C4-2B (cell line): ENCODE measurements around the gene DUS2.

Experiments
- H3K27ac ChIP-seq: fragments of 450-650 bp; 2 replicates; pipeline ENCODE4 v1.5.1; 2017
- ZFX ChIP-seq: fragments of 450-650 bp; IDR thresholded peaks from 2 replicates; pipeline ENCODE4 v1.6.1; 2017
- TF ChIP-seq, protein P1 (sequence below): fragments of 450-650 bp; conservative IDR thresholded peaks from 2 replicates; pipeline ENCODE4 v1.5.1; 2017; ENCODE audit warnings: mild to moderate bottlenecking

DUS2 gene

DNA sequence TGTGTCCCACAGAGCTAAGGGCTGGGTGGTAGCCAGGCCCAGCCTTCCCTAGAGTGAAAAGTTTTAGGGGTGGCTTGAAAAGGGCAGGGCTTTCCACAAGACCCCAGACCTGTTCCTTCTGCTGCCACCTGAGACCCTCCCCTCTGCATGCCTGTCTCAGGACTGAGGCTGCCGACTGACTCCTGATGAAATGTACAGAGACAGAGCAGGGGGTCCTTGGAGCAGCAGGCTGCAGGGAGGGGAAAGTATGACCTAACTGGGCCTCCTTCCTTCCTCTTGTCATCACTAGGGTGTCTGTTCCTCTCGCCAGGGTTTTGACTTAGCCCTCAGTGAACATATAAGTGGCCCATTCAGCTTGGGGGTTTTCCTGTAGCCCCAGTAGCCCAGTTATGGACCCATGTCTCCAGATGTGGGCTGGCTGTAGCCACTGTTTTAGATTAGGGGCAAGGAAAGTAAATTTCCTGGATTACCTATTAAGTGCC lies 47.2 kb downstream of the DUS2 start:
- TF ChIP-seq, protein P1, sequence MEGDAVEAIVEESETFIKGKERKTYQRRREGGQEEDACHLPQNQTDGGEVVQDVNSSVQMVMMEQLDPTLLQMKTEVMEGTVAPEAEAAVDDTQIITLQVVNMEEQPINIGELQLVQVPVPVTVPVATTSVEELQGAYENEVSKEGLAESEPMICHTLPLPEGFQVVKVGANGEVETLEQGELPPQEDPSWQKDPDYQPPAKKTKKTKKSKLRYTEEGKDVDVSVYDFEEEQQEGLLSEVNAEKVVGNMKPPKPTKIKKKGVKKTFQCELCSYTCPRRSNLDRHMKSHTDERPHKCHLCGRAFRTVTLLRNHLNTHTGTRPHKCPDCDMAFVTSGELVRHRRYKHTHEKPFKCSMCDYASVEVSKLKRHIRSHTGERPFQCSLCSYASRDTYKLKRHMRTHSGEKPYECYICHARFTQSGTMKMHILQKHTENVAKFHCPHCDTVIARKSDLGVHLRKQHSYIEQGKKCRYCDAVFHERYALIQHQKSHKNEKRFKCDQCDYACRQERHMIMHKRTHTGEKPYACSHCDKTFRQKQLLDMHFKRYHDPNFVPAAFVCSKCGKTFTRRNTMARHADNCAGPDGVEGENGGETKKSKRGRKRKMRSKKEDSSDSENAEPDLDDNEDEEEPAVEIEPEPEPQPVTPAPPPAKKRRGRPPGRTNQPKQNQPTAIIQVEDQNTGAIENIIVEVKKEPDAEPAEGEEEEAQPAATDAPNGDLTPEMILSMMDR: no peak
- TF ChIP-seq ZFX: no peak
- H3K27ac ChIP-seq: no peak overlapping the region

DNA sequence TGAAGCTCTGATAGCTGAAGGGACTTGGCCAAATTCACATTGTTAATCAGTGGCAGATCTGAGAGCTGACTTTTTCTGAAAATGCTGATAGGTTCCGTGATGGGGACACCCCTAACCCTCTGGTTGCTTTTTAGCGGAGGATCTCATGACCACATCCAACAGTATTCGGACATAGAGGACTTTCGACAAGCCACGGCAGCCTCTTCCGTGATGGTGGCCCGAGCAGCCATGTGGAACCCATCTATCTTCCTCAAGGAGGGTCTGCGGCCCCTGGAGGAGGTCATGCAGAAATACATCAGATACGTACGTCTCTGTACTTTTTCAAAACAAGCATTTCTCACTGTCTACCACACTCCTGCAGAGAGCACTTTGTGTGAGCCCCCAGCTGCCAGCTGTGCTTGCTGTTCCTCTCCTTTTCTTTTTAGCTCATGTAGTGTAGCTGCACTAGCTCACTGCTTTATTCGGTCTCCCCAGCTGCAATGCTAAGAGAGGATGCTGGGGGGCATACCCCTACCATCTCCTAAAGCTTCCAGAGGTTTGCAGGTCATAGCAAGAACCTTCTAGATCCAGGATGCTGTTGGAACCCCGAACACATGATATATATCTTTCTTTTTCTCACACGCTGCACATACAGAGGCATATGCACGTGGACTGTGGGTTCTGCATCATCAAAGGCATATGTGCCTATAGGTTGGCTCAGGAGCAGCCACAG lies 47.9 kb downstream of the DUS2 start:
- TF ChIP-seq, protein P1: no peak
- no peak for TF ChIP-seq ZFX
- no peak overlapping the region; the same call in 1 of the 2 replicates for H3K27ac ChIP-seq

DNA sequence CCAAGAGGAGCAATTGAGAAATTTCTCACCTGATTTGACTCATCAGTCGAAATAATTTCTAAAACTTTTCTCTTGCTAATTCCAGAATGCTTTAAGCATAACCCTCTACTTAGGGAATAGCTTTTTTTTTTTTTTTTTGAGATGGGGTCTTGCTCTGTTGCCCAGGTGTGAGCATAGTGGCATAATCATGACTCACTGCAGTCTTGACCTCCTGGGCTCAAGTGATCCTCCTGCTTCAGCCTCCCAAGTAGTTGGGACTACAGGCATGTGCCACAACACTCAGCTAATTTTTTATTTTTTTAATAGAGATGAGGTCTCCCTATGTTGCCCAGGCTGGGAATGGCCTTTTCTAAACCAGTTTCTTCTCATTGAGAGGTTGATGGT lies 48.4 kb downstream of the DUS2 start:
- TF ChIP-seq ZFX: no peak
- TF ChIP-seq, protein P1: no peak

GRCh38 chr16:68072038-68072695 lies 49.1 kb downstream of the DUS2 start:
- peak overlapping the region; percentile 58 for H3K27ac ChIP-seq
- TF ChIP-seq ZFX: no peak
- TF ChIP-seq, protein P1: no peak

More for the DNA sequence above, 48.4 kb downstream of the DUS2 start:
- peak overlapping the region; percentile 58; the same call in 1 of the 2 replicates for H3K27ac ChIP-seq

DNA sequence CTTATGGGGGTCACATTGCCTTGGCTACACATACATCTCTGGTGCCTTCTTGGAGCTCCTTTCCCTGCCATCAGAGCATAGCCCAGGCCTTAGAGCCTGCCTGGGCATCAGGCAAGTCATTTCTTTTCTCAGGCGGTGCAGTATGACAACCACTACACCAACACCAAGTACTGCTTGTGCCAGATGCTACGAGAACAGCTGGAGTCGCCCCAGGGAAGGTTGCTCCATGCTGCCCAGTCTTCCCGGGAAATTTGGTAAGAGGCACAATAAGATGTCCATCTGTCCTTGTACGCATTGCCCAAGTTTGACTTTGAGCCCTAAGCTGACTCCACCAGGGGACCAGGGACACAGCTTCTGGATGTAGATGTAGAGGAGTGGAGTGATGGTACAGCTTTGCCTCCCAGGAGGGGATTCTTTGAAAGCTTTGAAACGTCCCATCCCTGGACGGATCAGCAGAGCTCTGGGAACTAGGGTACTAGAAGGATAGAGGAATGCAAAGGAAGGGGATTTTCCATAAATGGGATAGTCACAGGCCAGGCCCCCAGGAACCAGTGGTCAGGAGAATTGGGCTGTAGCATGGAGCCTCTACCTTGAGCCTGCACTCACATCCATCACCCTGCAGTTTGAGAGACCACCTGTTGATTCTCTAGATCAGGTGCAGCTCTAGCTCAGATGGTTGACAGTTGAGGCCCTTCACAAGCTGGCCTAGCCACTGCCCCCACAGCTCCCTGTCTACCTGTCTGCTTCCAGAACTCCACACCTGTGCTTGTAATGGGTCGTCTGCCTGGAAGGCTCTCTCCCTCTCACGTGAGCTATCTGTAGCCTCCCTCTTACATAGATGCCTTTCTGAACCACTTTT lies 51.0 kb downstream of the DUS2 start:
- no peak overlapping the region for H3K27ac ChIP-seq
- TF ChIP-seq ZFX: no peak

DNA sequence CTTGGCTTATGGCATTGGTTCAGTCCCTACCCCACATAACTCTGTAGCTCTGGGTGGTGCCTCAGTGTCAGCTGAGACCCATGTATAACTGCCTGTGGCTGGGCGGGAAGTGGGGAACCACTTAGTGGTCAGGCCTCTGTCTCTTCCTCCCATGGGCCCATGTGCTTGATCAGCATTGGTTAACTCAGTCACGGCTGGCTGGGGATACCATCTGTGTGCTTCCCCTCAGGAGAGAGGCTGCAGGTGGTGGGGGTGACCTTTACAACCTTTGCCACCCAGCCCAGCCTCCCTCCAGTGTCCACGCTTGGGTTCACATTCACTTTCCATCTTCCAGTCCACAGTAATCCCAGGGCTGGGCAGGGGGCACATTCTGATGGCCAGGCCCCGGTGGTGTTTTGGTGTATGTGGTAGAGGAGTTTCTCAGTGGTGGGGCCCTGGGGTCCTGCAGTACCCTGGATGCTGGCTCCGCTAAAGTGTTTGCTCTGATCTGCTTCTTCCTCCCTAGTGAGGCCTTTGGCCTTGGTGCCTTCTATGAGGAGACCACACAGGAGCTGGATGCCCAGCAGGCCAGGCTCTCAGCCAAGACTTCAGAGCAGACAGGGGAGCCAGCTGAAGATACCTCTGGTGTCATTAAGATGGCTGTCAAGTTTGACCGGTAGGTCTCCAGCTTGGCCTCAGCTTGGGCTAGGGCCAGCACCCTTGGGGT lies 51.9 kb downstream of the DUS2 start:
- H3K27ac ChIP-seq: no peak overlapping the region
- TF ChIP-seq, protein P1: no peak
- no peak for TF ChIP-seq ZFX

- H3K27ac ChIP-seq: no peak overlapping the region
- TF ChIP-seq, protein P1: no peak
- no peak for TF ChIP-seq ZFX
Observed at GRCh38 chr16:68075980-68076379, 52.9 kb downstream of the DUS2 start.
